HG03354 (cell line): ENCODE measurements around the gene BSG.
"Not testable (repeated sequence)": the region's sequence is repeated elsewhere in the genome, so short reads cannot be mapped to it uniquely, and the experiment has no call there.

Experiments
- ATAC-seq: cut with Tn5 transposase; IDR thresholded peaks from one replicate; pipeline ENCODE4 v1.9.1; 2021; ENCODE audit warnings: mild to moderate bottlenecking; ENCODE audit not compliant: unreplicated experiment, poor library complexity, severe bottlenecking

BSG gene

DNA sequence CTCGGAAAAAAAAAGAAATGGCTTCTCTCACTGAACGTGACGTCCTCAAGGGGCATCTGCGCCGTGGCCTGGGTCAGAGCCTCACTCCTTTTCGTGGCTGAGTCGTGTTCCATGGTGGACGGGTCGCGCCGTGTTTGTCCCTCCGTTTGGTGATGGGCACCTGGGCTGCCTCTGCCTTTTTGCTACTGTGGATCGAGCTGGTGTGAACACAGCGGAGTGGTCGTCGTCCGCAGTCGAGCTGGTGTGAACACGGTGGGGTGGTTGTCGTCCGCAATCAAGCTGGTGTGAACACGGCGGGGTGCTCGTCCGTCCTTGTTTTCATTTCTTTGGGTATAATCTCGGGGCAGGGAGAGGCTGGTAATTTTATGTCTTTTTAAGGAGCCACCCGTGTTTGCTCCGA, 28.9 kb downstream of the BSG start:
- no peak for ATAC-seq

DNA sequence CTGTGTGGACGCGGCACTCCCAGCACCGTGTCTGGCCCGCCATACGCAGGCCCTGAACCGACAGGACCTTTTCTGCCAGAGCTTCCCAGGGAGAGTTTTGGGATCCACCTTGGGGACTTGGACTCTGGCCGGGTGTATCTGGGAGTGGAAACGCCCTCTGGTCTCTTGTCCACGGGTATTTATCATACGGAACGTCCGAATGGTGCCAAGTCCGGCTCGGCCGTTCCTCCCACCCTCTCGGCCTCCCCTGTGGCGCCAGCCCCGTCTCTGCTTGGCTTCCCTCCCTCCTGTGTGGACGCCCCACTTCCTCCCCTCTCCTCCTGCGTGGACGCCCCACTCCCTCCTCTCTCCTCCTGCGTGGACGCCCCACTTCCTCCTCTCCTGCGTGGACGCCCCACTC, 29.4 kb downstream of the BSG start:
- no peak for ATAC-seq

DNA sequence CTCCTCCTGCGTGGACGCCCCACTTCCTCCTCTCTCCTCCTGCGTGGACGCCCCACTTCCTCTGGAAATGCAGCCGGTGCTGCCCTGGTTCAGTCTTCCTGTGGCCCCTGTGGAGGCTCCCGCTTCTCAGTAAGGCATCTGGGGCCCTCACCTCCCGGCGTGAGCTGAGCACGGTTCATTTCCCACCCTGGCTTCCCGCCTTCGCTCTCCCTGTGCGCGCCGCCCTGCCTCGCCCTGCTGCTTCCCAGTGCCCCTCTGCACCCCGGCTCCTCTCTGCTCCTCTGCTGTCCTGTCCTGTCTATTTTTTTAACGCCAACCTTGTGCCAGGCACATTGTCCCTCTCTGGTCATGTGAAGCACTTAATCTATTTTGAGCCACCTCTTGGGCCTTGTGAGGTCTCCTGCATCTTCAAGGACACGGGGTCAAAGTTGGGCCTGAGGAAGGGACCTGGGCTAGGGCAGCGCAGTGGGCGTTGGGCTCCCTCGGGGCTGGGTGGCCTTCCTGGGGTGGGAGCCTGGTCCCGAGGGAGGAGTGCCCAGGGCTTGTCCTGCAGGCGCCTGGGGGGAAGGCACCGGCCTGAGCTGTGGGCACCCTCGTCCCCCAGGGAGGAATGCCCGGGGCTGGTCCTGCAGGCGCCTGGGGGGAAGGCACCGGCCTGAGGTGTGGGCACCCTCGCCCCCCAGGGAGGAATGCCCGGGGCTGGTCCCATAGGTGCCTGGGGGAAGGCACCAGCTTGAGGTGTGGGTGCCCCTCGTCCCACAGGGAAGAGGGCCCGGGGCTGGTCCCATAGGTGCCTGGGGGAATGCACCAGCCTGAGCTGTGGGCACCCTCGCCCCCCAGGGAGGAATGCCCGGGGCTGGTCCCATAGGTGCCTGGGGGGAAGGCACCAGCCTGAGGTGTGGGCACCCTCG, 30.2 kb downstream of the BSG start:
- no peak for ATAC-seq

DNA sequence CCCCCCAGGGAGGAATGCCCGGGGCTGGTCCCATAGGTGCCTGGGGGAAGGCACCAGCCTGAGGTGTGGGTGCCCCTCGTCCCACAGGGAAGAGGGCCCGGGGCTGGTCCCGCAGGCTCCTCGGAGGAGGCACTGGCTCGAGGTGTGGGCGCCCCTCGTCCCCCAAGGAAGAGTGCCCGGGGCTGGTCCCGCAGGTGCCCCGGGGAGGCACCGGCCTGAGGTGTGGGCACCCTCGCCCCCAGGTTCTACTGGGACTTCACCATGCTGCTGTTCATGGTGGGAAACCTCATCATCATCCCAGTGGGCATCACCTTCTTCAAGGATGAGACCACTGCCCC, 30.9 kb downstream of the BSG start:
- not testable (repeated sequence) for ATAC-seq

DNA sequence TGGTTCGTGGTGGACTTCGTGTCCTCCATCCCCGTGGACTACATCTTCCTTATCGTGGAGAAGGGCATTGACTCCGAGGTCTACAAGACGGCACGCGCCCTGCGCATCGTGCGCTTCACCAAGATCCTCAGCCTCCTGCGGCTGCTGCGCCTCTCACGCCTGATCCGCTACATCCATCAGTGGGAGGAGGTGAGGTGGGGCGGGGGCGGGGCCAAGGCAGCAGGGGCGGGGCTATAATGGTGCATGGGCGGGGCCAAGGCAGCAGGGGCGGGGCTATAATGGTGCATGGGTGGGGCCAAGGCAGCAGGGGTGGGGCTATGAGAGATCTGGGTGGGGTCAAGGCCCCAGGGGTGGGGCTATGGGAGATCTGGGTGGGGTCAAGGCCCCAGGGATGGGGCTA, 31.4 kb downstream of the BSG start:
- not testable (repeated sequence) for ATAC-seq

DNA sequence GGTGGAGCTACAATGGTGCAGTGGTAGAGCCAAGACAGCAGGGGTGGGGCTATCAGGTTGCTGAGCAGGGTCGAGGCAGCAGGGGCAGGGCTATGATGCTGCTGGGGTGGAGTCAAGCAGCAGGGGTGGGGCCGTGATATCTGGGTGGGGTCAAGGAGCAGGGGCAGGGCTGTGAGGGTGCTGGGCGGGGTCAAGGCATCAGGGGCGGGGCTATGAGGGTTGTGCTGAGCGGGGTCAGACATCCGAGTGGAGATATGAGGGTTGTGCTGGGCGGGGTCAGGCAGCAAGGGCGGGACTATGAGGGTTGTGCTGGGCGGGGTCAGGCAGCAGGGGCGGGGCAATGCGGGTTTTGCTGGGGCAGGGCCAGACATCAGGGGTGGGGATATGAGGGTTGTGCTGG, 32.0 kb downstream of the BSG start:
- no peak for ATAC-seq

DNA sequence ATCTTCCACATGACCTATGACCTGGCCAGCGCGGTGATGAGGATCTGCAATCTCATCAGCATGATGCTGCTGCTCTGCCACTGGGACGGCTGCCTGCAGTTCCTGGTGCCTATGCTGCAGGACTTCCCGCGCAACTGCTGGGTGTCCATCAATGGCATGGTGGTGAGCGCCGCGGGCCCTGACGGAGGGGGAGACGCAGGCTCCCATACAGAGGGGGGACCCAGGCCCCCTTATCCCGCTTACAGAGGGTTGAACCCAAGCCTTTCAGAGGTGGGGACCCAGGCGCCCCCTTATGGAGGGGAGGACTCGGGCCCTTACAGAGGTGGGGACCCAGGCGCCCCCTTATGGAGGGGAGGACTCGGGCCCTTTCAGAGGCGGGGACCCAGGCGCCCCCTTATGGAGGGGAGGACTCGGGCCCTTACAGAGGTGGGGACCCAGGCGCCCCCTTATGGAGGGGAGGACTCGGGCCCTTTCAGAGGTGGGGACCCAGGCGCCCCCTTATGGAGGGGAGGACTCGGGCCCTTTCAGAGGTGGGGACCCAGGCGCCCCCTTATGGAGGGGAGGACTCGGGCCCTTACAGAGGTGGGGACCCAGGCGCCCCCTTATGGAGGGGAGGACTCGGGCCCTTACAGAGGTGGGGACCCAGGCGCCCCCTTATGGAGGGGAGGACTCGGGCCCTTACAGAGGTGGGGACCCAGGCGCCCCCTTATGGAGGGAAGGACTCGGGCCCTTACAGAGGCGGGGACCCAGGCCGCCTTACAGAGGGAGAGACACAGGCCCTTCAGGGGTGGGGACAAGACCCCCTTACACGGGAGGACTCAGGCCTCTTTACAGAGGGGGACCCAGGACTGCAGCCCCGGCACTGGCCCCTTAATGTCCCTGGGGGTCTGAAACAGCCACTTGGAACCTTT, 32.9 kb downstream of the BSG start:
- ATAC-seq = not testable (repeated sequence)

DNA sequence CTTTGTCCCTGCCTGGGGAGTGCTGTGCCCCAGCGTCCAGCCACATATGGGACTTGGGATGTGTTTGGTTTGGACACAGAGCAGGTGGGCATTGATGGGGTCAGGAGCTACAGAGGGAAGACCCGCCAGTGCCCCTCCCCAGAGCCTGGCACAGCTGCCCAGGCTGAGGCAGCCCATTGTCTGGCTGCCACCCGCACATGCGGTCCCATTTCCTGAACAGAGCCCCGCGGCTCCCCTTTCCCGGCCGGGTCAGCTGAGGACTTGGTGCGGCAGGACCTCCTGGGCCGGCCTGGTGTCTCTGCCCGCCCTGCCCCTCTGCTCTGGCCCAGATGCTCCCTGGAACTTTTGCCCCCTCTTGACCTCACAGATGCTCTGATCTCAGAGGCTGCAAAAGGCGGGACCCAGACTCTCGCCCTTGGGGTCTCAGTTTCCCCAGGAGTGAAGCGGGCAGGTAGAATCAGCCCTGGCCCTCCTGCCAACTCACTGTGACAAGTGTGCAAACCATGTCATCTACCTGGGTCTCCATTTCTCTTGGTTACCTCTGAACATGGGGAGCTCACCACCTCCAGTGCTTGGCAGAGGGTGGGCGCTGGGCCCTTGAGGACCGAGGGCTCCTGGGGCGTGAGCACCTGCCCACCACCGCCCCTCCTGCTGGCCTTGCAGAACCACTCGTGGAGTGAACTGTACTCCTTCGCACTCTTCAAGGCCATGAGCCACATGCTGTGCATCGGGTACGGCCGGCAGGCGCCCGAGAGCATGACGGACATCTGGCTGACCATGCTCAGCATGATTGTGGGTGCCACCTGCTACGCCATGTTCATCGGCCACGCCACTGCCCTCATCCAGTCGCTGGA, 35.1 kb downstream of the BSG start:
- ATAC-seq = no peak

DNA sequence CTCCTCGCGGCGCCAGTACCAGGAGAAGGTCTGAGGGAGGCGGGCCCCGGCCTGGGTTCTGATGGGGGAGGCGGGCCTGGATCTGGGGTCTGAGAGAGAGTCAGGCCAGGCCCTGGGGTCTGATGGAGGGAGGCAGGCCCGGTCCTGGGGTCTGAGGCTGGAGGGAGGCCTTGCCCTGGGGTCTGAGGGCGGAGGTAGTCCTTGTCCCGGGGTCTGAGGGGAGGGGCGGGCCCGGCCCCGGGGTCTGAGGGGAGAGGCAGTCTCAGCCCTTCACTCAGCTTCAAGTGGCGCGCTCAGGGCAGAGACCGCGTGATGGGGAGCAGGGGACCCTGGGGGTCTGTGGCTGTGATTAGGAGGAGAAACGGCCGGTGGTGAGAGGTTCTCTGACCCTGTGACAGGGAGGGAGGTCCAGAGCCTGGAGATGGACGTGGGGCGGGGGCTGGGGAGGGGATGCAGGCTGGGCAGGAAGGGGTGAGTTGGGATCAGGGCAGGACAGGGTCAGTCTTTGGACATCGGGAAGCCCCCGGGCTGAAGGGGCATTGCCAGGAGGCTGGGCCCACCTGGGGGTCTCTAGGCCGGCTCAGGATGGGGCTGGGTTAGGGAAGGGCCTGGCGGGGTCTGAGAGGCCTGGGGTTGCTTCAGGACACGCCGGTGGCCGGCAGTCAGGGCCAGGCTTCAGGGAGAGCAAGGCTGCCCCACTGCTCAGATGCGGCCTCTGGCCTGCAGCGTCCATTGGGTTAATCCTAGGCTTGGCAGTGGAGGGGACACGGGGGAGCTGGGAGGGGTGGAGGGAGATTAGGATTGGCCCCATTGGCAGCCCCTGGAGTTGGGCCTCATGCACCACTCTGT, 36.0 kb downstream of the BSG start:
- ATAC-seq = no peak

DNA sequence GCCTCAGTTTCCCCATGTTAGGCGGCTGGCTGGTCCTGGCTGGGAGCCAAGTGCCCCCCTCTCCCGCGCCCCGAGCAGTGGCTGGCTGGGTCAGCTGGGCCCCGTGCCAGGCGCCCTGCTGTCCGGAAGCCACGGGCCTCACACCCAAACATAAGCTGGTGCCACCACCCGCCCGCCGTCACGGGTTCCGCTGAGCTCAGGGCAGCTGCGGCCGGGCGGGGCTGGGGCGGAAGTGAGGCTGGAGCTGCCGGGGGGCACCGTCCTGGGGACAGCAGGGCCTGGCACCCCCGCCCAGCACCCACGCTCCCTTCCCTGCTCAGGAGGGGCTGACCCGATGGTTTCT, 36.6 kb downstream of the BSG start:
- no peak for ATAC-seq

DNA sequence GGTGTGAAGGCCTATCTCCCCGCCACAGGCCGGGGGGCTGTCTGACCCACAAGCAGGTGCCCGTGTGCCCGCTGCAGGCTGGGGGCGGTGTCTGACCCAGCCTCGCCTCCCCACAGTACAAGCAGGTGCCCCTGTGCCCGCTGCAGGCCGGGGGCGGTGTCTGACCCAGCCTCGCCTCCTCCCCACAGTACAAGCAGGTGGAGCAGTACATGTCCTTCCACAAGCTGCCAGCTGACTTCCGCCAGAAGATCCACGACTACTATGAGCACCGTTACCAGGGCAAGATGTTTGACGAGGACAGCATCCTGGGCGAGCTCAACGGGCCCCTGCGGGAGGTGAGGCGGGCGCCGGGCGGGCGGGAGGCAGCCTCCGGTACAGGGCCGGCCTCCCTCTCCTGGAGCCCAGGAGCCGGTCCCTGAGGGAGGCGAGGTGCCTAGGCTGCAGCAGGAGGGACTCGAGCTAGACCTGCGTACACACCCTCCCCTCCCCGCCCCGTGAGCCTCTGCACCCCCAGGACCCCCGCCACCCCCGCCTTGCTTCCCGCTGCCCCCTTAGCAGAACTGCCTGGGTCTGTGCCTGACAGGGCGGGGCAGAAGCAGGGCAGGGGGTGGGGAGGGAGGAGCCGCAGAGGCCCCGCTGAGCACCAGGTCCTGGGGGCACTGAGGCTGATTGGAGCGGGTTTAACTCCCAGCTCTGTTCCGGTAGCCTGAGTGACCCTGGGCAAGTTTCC, 37.8 kb downstream of the BSG start:
- ATAC-seq = no peak

DNA sequence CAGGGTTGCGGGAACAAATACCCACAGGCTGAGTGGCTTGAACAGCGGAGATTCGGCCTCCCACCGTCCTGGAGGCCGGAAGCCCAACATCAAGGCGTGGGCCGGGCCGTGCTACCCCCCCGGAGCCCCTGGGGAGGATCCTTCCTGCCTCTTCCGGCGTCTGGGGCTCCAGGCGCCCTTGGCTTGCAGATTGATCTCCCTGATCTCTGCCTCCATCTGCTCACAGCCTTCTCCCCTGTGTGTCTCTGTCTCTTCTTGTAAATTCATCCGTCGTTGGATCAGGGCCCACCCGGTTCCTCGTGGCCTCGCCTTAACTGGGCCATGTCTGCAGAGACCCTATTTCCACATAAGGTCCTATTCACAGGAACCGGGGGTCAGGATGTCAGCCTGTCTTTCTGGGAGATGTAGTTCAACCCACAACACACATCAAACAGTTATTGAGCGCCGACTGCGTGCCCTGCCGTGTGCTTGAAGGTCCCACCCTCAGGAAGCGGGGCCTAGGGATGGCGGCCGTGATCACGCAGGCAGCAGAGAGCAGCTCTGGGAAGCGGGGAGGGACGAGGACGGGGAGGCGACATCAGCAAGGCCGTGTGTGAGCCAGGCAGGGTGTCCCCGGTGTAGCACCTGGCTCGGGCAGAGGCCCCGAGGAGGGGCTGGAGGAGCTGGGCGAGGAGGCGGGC, 38.5 kb downstream of the BSG start:
- ATAC-seq = no peak

DNA sequence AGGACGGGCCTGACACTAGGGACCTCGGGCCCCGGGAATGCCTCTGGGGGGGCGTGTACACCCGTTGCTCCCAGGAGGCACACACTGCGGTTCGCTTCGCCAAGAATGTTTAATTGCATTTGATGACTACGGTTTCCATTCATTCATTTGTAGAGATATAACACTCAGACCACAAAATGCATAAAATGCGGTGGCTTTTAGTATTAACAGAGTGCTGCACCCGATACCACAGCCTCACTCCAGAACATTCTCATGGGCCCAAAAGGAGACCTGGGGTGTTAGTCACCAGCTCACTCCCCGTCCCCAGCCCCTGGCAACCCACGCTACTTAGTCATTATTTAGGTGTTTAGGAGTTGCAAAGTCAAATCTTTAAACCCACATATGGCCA, 39.1 kb downstream of the BSG start:
- ATAC-seq = no peak

DNA sequence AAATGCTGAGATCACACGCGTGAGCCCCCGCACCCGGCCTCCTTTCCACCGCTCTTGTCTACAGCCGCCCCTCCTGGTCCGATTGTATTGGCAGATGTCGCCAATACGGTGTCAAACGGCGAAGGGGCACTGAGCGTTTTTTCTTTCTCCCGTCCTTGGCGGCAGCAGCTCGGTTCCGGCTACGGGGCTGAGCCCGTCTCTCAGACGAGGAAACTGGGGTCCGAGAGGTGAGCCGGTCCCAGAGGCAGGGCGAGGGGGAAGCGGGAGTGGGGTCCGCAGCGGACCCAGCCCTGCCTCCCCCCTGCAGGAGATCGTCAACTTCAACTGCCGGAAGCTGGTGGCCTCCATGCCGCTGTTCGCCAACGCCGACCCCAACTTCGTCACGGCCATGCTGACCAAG, 40.5 kb downstream of the BSG start:
- no peak for ATAC-seq

DNA sequence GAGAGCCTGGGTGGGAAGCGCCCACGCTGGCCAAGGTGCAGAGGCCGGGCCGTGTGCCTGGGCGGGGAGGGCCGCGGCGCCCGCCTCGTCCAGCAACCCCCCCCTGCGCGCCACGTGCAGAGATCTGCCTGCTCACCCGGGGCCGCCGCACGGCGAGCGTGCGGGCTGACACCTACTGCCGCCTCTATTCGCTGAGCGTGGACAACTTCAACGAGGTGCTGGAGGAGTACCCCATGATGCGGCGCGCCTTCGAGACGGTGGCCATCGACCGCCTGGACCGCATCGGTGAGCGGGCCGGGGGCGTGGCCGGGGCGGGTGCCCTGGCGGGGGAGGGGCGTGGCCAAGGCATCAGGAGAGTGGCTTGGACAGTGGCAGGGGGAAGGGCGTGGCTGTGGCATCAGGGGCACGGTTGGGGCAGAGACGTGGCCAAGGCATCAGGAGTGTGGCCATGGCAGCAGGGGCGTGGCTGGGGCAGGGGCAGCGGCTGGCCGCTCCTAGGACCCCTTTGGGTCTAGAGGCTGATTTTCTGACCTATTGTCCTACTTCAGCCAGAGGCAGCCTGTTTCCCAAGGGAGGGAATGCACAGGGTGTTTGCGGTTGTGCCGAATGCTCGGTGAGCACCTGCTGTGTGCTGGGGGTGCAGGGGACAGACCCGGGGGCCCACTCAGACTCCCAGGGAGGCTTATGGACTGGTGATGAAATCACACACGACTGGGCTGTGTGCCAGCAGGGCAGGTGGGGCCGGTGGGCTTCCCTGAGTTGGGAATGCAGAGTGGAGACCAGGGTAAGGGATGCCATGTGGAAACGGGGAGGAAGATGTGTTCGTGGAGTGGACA, 41.6 kb downstream of the BSG start:
- no peak for ATAC-seq

DNA sequence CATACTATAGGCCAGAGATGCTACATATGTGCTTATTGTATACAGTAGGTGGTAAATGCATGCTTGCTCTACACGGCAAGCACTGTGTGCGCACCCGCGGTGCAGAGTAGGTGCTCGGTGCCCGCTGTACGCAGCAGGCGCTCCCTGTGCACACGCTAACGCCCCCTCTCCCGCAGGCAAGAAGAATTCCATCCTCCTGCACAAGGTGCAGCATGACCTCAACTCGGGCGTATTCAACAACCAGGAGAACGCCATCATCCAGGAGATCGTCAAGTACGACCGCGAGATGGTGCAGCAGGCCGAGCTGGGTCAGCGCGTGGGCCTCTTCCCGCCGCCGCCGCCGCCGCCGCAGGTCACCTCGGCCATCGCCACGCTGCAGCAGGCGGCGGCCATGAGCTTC, 43.2 kb downstream of the BSG start:
- no peak for ATAC-seq

DNA sequence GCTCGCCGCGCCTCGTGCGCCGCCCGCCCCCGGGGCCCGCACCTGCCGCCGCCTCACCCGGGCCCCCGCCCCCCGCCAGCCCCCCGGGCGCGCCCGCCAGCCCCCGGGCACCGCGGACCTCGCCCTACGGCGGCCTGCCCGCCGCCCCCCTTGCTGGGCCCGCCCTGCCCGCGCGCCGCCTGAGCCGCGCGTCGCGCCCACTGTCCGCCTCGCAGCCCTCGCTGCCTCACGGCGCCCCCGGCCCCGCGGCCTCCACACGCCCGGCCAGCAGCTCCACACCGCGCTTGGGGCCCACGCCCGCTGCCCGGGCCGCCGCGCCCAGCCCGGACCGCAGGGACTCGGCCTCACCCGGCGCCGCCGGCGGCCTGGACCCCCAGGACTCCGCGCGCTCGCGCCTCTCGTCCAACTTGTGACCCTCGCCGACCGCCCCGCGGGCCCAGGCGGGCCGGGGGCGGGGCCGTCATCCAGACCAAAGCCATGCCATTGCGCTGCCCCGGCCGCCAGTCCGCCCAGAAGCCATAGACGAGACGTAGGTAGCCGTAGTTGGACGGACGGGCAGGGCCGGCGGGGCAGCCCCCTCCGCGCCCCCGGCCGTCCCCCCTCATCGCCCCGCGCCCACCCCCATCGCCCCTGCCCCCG, 43.8 kb downstream of the BSG start:
- no peak for ATAC-seq
